Measurements from ENCODE around the gene GEN1.
A peak's percentile ranks its signal among the peaks of the same experiment; 100 is the strongest.

GEN1 gene

GRCh38 chr2:17753803-17754663 is at the start of gene GEN1, which contains the start of gene SMC6:
Gene GEN1 (plus strand): TSS chr2:17754138. CDS start chr2:17759944, 5,806 bp downstream.
Gene SMC6 (minus strand): TSS chr2:17753810. CDS start chr2:17745946, 7,864 bp downstream.
- DNase-seq (ENCODE audit: insufficient read length, low spot score) (peak; percentile 68), FAIRE-seq (peak; percentile 94)

- FAIRE-seq, result no peak
- DNase-seq (ENCODE audit: insufficient read length, low spot score), result no peak
Observed at GRCh38 chr2:17706845-17707244, 47.1 kb upstream of the GEN1 start.

- DNase-seq (ENCODE audit: insufficient read length, low spot score) (no peak), FAIRE-seq (no peak)
Observed at GRCh38 chr2:17708501-17708900, 45.4 kb upstream of the GEN1 start.

- no peak for FAIRE-seq
- no peak for DNase-seq (ENCODE audit: insufficient read length, low spot score)
Observed at GRCh38 chr2:17709897-17710296, 44.0 kb upstream of the GEN1 start.

- FAIRE-seq (peak; percentile 8), DNase-seq (ENCODE audit: insufficient read length, low spot score) (no peak)
Observed at GRCh38 chr2:17710547-17711248, 43.2 kb upstream of the GEN1 start.

- no peak for FAIRE-seq
- DNase-seq (ENCODE audit: insufficient read length, low spot score), result no peak
Observed at GRCh38 chr2:17713291-17713690, 40.6 kb upstream of the GEN1 start.

- FAIRE-seq (no peak), DNase-seq (ENCODE audit: insufficient read length, low spot score) (no peak)
Observed at GRCh38 chr2:17717666-17718065, 36.3 kb upstream of the GEN1 start.

GRCh38 chr2:17718689-17719088 is 35.2 kb upstream of the GEN1 start:
- FAIRE-seq (no peak), DNase-seq (ENCODE audit: insufficient read length, low spot score) (no peak)

- peak; percentile 13 for DNase-seq (ENCODE audit: insufficient read length, low spot score)
Observed at GRCh38 chr2:17719562-17720371, 34.2 kb upstream of the GEN1 start.

GRCh38 chr2:17728210-17728609 is 25.7 kb upstream of the GEN1 start:
- DNase-seq (ENCODE audit: insufficient read length, low spot score), result no peak
- no peak for FAIRE-seq

More at GRCh38 chr2:17719562-17720371, 34.2 kb upstream of the GEN1 start:
- FAIRE-seq, result peak; percentile 68

- FAIRE-seq (no peak), DNase-seq (ENCODE audit: insufficient read length, low spot score) (no peak)
Observed at GRCh38 chr2:17729880-17730279, 24.1 kb upstream of the GEN1 start.

GRCh38 chr2:17733599-17733998 is 20.3 kb upstream of the GEN1 start:
- FAIRE-seq, result no peak
- no peak for DNase-seq (ENCODE audit: insufficient read length, low spot score)

GRCh38 chr2:17735864-17736263 is 18.1 kb upstream of the GEN1 start:
- FAIRE-seq (no peak), DNase-seq (ENCODE audit: insufficient read length, low spot score) (no peak)

- FAIRE-seq (no peak), DNase-seq (ENCODE audit: insufficient read length, low spot score) (no peak)
Observed at GRCh38 chr2:17736989-17737388, 16.9 kb upstream of the GEN1 start.

- DNase-seq (ENCODE audit: insufficient read length, low spot score), result no peak
- no peak for FAIRE-seq
Observed at GRCh38 chr2:17740203-17740602, 13.7 kb upstream of the GEN1 start.

GRCh38 chr2:17747684-17748452 is 6.1 kb upstream of the GEN1 start:
- FAIRE-seq, result no peak
- DNase-seq (ENCODE audit: insufficient read length, low spot score), result no peak

GRCh38 chr2:17748745-17749144 is 5.2 kb upstream of the GEN1 start:
- no peak for DNase-seq (ENCODE audit: insufficient read length, low spot score)
- no peak for FAIRE-seq

GRCh38 chr2:17749753-17750438 is 4.0 kb upstream of the GEN1 start:
- DNase-seq (ENCODE audit: insufficient read length, low spot score) (no peak), FAIRE-seq (peak; percentile 66)

- FAIRE-seq (peak; percentile 68), DNase-seq (ENCODE audit: insufficient read length, low spot score) (no peak)
Observed at GRCh38 chr2:17752246-17752645, 1.7 kb upstream of the GEN1 start.

Data from GM19239 (cell line).